Daoy (cell line): ENCODE data around the gene TAAR6. TPM values are rescaled to one million over a fixed set of nuclear protein-coding genes. Genes with fewer than 3 reads are reported as not detected.
"Not testable (repeated sequence)": the region's sequence is repeated elsewhere in the genome, so short reads cannot be mapped to it uniquely, and the experiment has no call there.

Experiments
- DNase-seq: peaks from one replicate; pipeline ENCODE4 v3.0.0-alpha.2; 2015; ENCODE audit warnings: low read depth
- total RNA-seq: library from RNA; depleted of rRNA; stranded (reverse); fragments of >200 nt; shearing (Covaris generic); gene quantifications from 2 replicates; pipeline ENCODE4 v1.2.3, GENCODE V29; 2014; rRNA removed

Gene TAAR6, protein sequence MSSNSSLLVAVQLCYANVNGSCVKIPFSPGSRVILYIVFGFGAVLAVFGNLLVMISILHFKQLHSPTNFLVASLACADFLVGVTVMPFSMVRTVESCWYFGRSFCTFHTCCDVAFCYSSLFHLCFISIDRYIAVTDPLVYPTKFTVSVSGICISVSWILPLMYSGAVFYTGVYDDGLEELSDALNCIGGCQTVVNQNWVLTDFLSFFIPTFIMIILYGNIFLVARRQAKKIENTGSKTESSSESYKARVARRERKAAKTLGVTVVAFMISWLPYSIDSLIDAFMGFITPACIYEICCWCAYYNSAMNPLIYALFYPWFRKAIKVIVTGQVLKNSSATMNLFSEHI
- total RNA-seq = not detected in 2 replicates

DNA sequence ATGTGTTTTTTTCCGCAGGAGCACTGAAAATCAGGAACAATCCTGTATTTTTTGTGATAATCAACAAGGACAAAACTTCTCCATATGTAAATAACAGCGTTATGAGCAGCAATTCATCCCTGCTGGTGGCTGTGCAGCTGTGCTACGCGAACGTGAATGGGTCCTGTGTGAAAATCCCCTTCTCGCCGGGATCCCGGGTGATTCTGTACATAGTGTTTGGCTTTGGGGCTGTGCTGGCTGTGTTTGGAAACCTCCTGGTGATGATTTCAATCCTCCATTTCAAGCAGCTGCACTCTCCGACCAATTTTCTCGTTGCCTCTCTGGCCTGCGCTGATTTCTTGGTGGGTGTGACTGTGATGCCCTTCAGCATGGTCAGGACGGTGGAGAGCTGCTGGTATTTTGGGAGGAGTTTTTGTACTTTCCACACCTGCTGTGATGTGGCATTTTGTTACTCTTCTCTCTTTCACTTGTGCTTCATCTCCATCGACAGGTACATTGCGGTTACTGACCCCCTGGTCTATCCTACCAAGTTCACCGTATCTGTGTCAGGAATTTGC is at the start of gene TAAR6:
Gene TAAR6, plus strand, starts transcription at position 102 of the 557 bp plus-strand sequence. Its CDS starts 0 bp downstream, at position 102.
- DNase-seq = no peak

DNA sequence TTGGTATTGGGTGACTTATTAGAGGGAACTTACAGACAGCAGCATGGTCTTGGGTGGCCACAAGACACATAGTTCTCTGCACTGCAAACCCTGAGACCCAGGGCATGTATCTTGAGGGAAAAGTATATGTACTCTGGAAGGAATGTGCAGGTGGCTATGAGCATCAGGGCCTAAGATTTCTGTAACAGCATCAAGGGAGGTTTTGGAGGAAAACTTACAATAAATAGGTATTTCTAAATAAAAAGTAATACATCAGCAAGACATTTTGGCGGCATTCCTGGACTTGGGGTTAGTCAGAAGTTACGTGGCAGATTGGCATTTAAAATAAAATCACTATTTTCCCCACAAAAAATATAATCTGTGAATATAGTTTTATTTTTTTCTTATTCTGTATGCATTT is 49.2 kb upstream of the TAAR6 start:
- no peak for DNase-seq

DNA sequence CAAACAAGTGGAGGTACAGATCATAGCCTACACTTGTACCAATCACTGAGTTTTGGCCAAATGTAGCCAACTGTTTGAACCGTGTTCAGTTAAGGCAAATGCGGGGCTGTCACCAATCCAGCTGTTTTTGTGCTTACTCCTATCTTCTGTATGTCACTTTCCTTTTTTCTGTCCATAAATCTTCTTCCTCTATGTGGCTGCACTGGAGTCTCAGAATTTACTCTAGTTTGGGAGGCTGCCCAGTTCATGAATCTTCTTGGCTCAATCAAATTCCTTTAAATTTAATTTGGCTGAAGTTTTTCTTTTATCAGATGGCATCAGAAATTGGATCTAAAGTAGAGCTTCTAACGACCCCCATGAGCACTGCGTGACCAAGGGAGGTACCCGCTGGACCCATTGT is 45.5 kb upstream of the TAAR6 start:
- DNase-seq = no peak

DNA sequence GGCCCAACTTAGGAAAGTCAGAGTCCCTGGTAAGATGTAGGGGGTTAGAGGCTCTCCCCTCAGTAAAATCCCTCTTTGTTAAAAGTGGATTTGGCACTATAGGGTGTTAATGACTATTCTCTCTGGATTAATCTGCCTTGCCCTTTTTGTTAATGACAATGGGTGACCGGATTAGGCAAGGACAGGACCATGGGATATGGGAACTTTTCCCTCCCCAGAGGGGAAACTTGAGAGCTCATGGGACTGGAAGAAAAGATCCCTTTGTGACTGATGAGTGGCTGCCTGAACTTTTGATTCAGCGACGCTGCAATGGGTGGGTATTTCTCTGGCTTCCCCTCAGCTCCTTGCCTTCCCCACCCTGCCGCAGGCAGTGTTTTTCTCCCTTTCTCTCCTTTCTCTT is 44.3 kb upstream of the TAAR6 start:
- DNase-seq = no peak

DNA sequence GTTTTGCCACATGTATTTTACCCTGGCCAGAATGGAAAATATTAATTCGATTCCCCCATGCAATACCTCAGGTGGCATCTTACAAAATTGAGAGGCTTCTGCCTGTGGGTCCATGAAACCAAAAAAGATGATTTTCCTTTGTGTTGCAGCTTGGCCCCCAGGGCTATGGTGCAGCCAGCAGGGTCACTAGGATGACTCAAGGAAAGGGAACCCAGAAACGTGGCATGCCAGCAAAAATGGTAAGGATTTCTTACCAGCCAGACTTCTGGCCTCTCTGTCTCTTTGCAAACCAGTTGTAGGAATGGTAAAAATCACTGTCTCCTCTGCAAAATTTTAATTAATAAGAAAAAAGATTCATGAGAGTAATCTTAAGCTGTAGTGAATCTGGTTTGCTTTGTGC is 43.7 kb upstream of the TAAR6 start:
- no peak for DNase-seq

DNA sequence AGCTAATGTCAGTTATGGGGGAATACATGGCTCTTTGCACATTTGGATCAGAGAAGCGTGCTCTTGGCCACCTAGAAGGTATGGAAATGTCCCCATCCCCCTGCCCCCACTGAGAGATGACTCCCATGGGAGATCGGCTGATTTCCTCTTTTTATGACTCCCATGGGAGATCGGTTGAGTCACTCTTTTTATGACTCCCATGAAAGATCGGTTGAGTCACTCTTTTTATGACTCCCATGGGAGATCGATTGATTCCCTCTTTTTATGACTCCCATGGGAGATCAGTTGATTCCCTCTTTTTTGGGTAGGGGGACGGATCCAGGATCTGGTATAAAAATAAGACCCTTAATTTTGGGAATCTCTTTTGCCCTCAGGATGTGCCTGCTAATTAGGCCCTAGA is 42.3 kb upstream of the TAAR6 start:
- peak; percentile 24 for DNase-seq

DNA sequence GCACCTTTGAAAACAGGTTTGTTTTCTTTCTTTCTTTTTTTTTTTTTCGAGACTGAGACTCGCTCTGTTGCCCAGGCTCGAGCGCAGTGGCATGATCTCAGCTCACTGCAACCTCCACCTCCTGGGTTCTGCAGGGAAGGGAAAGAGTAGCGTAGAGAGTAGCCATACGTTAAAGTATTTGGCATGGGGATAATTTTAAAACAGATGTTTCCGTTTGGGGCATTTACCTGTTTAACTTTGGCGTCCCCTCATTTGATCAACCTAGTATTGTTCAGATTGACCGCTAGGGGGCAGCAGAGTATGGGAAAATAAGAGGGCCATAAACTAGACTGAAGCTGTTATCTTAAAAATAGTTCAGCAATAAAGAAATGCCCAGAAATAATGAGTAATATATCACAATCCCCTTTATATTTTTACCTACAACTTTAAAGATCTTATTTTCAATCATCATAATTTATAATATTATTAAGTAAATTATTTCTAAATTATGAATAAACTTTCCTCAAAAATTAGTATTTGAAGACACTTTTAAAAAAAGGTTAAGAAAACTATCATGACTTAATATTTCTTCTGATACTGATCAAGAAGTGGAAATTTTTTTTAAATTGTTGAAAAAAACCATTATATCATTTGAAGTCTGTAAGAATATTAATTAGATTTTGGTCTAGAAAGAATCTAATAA is 39.7 kb upstream of the TAAR6 start:
- DNase-seq = peak; percentile 63

DNA sequence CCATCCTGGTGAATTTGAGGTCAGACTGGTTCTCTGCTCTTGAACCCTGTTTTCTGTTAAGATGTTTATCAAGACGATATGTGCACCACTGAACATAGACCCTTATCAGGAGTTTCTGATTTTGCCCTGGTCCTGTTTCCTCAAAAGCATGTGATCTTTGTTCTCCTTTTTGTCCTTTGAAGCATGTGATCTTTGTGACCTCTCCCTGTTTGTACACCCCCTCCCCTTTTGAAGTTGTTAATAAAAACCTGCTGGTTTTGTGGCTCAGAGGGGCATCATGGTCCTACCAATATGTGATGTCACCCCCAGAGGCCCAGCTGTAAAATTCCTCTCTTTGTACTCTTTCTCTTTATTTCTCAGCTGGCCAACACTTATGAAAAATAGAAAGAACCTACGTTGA is 35.6 kb upstream of the TAAR6 start:
- not testable (repeated sequence) for DNase-seq

DNA sequence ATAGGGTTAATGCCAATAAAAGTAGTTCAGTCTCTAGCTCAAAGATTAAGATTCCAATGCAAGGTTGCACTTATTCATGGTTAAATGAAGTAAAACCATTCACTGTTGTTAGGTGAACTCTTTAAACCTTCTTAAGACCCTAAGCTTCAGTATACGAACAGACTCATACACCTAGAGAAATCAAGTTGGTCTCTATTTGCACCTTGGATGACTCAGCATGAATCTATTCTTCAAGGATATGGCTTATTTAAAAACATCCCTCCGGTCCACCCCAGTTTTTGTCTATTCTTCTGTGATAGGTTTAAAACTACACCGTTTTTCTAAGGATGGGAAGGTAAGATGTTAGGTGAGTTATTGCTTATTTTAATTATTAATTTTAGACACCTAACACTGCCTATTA is 33.0 kb upstream of the TAAR6 start:
- DNase-seq = no peak

DNA sequence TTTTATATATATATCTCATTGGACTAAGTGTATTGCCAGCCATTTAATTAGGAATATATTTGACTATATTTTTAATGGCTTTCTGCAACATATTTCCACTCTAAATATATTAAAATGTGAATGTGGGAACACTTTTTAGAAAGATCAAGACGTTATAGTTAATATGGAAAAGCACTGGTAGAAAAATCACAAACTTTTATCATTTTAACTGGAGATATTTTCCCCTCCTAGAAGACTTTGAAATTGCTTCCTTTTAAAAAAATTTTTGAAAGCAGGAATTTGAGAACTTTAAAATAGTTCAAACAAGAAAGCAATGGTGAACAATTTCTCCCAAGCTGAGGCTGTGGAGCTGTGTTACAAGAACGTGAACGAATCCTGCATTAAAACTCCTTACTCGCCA is 32.1 kb upstream of the TAAR6 start, which contains the start of gene TAAR9:
Gene TAAR9, plus strand, starts transcription at position 301 of the 400 bp plus-strand sequence. Its CDS starts 13 bp downstream, at position 314.
- no peak for DNase-seq

DNA sequence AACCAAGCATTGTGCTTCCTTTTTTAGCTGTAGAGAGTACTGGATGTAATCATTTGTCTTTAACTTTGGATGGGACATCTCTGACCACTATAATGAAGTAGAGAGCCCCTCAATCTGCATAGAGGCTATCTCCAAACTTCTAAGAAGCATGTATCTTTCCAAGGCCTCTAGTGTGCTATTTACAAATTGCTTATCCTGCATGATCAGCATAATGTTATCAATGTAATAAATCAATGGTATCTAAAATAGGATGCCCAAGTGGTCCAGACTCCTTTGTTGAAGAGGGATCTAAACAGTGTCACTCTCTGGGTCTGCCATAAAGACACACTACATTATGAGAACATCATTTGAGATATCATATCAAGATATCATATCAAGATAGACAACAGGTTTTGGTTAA is 25.3 kb upstream of the TAAR6 start:
- no peak for DNase-seq

DNA sequence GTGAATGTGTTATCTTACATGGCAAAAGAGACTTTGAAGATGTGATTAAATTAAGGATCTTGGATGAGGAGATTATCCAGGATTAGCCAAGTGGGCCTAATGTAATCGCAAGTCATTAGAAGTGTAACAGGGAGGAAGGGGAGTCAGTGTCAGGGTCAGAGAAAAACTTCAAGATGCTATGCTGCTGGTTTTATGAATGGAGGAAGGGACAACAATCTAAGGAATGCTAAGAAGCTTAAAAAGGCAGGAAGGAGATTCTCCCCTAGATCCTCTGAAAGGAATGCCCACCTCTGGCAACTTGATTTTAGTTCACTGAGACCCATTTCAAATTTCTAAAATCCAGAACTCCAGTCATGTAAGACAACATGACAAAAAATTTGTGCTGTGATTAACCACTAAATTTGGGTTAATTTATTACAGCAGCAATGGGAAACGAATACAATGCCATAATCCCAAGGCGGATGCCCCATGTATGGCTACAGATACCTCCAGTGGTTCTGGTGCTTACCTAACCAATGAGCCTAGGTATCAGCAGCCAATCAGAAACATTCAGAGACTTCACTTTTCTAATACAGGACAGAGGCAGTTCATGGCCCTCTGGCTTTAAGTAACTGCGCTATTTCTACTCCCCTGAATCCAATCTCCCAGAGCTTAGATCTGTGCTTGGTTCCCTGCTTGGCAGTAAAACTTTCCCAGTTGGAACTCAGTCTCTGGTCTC is 21.2 kb upstream of the TAAR6 start:
- no peak for DNase-seq

DNA sequence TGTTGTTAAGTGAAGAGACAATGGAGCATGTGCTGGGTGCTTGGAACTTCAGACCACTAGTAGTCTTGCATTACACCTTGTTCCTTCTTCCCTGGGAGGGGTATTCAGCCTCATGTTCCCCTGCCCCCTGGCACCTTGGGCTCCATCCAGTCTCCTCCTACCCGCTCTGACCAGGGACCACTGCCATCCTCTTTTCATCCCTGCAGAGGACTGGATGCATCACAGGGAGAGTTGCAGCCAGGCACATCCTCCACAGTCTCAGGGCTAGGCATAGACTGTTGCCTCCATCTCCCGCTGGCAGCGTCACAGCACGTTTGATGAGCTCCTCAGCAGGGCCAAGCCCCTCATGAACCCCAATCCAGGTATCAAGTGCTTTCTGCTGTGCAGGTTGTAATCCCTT is 18.9 kb upstream of the TAAR6 start:
- DNase-seq = no peak

DNA sequence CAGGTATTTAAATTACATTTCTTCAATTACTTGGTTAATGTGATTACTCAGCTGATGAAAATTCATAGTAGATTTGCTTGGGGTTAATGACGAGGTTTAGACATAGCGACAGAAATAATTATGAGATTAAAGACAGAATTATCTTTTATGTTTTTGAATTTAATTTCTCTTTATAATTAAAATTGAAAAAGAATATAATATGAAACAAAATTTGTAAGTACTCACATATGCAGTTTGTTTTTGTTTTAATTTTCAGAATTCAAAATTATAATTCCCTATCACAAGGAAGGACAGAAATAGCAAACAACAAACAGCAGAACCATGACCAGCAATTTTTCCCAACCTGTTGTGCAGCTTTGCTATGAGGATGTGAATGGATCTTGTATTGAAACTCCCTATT is 17.8 kb upstream of the TAAR6 start, which contains the start of gene TAAR8:
Gene TAAR8, plus strand, starts transcription at position 301 of the 400 bp plus-strand sequence. Its CDS starts 21 bp downstream, at position 322.
- DNase-seq = no peak

DNA sequence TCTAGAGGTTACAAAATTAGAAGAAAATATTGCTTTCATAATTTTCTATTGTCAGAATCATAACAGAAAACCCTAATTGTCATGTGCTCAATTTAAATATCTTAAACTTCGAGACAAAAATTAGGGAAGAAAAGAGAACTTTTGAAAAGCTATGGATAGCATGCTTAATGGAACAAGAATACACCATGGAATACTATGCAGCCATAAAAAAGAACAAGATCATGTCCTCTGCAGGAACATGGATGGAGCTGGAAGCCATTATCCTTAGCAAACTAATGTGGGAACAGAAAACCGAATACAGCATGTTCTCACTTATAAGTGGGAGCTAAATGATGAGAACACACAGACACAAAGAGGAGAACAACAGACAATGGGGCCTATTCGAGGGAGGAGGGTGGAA is 10.0 kb upstream of the TAAR6 start:
- DNase-seq = not testable (repeated sequence)

DNA sequence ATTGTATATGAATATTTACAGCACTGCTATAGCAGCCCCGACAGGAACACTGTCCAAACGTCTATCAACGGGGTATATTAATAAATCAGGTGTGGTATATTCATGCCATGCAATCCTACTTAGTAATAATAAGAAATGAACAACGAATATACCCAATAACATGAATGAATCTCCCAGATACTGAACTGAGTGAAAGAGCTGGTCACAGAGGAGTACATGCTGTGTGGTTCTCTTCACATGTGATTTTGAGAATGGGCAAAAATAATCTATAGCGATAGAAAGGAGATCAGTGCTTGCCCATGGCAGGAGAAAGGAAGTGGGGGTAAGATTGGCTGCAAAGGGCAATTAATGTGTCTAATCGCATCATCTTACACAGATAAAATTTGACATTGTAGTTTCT is 3.7 kb upstream of the TAAR6 start:
- no peak for DNase-seq

DNA sequence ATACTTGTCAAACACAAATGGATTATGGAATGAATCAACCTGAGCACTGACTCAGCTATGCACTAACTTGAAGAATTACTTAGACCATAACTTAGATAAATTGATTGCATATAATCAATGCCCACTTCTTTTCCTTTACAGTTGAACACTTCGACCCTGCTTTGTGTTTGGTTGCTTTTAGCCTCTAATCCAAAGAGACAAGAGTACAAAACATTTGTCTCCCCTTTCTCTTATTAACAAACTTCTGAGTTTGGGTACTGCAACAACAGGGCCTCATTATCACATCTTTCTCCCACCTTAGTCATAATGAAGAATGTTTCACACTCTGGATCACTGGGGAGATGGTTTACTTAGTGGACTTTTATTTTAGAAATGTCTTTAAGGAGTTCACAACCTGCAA is 2.6 kb upstream of the TAAR6 start:
- no peak for DNase-seq

DNA sequence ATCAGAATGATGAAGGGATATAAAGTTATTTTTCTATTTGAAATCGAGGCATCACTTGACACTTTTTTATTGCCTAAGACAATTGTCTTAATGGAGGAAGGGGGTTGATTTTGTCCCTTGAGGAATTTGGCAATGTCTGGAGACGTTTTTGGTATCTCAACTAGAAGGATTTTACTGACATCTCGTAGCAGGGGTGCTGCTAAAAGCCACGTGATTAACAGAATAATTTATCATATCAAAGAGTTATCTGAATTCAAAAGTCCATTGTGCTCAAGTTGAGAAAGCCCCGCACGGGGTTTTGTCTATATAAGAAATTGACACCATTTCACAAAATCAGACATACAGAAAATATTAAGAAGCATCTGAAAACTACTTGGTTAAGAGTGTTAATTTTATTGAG is 1.5 kb upstream of the TAAR6 start:
- no peak for DNase-seq

DNA sequence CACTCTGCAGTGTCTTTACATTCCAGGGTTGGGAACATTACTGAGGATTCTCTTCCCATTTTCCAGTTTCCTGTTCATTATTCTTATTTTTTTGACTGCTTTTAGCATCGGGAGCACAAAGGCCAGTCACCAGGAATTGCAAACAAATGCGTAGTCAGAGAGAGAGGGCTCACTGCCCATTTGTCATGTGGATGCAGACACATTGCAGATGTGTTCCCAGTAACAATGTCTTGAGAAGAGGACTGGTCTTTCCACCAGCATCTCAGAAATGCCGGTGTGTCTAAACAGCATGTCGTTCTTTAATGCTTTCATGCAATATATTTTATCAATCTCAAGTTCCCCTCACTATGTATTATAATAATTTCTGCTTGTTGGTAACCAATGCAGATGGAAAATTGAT is 952 bp upstream of the TAAR6 start:
- DNase-seq = no peak

DNA sequence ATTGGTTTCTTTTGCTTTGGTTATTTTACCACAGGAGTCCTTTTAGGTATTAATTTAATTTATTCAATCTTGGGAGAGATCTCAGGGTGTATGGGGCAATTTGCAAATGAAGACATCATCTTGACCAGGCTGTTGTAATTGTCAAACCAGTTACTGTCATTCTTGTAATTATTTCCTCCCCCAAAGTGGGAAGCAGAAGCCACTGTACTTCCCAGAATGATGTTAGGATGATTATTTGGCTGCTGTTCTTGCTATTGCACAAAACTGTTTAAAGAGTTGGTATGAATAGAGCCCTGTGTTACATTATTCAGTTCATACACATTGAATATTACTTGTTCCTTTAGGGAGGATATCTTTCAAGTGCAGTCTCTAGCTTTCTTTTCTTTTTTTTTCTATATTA is 1.7 kb downstream of the TAAR6 start:
- no peak for DNase-seq

DNA sequence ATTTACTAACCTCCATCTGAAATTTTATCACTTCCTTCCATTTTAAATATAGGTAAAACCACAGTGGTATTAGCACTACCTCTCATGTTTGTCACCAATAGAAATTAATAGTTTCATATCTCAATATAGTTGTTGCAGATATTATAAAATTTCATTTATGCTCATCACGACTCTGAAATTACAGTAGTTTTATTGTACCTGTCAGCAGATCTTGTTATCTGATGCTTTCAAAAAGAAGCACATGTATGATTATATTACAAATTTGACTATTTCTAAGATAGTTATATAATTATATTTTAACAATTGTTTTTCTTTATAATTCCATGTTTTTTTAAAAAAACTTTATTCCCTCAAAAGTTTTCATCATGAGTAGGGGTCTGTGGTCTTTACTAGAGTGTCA is 14.6 kb downstream of the TAAR6 start:
- no peak for DNase-seq

DNA sequence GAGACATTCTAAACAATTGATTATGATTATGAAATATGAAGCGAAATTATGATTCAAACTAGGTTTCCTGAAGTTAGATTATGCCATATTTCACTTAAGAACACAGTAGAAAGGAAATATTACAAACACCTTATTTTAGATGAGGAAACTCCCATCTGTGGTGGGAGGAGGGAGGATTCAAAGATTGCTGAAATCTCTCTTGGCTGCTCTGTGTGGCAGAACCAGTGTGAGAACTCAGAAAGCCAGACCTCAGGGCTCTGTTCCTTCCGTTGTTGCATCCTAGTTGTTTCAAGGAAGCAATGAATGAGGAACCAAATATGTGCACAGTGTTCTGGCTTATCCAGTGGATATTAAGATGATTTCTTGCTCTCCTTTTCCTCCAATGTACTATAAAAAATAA is 17.3 kb downstream of the TAAR6 start:
- DNase-seq = no peak
